Lower leg skin (tissue), 3 donors: ENCODE measurements around the gene OGDH.

ENCODE experiments used
- CTCF ChIP-seq, 3 donors: fragments of 450-650 bp; IDR thresholded peaks; one replicate each; pipeline ENCODE4 v1.5.1; 2016; ENCODE audit warnings: antibody characterized with exemption in 3 of 3, mild to moderate bottlenecking in 3 of 3, moderate library complexity in 2 of 3
- POLR2A ChIP-seq, 2 donors: fragments of 450-650 bp; IDR thresholded peaks; one replicate each; pipeline ENCODE4 v1.6.1; 2016 to 2017; ENCODE audit warnings: antibody characterized with exemption in 2 of 2, mild to moderate bottlenecking in 1 of 2, moderate library complexity in 1 of 2

GRCh38 chr7:44583146-44583865 is 23.1 kb upstream of the OGDH start:
- TF ChIP-seq POLR2A (IDR thresholded peaks at IDR 0.05): no peak
- no peak for TF ChIP-seq CTCF (IDR thresholded peaks at IDR 0.05)
